ENCODE results near the gene FAM167B.
"Not testable (repeated sequence)": the region's sequence is repeated elsewhere in the genome, so short reads cannot be mapped to it uniquely, and the experiment has no call there.

The FAM167B gene

DNA sequence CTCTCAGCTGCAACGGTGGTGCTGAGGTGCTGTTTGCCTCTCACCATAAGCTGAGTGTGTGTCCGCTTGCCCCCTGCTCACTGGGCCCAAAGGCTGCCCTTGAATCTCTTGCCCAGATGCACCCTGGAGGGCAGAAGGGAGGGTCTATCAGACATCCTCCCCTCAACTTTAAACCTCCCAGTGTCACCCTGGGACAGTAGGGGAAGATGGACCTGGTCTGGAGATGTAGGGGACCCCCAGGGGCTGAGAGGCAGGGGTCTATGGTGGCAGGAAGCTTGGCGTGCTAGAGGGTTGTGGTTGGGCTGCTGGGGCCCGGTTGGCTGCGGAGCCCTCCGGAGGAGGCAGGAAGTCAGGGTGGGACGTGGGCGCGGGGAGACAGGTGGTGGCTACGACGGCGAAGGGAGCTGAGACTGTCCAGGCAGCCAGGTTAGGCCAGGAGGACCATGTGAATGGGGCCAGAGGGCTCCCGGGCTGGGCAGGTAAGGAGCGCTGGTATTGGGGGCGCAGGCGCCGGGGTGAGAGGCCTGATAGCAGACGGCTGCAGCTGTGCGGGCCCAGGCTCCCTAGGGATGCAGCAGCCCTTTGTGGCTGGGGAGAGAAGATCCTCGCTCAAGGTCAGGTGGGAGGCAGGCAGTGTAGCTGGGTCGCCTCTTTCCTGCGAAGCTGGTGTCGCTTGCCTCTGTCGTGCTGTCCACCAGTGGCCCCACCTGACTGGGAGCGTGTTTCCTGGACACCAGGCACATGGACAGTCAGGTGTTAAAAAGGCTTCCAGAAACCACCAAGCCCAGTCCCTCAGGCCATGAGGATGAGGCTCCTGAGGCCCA is 4.1 kb downstream of the FAM167B start, which contains the start of gene LCK:
Gene LCK, plus strand, starts transcription at position 373 of the 824 bp plus-strand sequence. CDS start 23,065 bp downstream, outside the sequence.
- no peak within 1 kb of the TSS for H3K27ac ChIP-seq
- TF ChIP-seq, protein P1, sequence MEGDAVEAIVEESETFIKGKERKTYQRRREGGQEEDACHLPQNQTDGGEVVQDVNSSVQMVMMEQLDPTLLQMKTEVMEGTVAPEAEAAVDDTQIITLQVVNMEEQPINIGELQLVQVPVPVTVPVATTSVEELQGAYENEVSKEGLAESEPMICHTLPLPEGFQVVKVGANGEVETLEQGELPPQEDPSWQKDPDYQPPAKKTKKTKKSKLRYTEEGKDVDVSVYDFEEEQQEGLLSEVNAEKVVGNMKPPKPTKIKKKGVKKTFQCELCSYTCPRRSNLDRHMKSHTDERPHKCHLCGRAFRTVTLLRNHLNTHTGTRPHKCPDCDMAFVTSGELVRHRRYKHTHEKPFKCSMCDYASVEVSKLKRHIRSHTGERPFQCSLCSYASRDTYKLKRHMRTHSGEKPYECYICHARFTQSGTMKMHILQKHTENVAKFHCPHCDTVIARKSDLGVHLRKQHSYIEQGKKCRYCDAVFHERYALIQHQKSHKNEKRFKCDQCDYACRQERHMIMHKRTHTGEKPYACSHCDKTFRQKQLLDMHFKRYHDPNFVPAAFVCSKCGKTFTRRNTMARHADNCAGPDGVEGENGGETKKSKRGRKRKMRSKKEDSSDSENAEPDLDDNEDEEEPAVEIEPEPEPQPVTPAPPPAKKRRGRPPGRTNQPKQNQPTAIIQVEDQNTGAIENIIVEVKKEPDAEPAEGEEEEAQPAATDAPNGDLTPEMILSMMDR (conservative IDR thresholded peaks at IDR 0.05): no peak

DNA sequence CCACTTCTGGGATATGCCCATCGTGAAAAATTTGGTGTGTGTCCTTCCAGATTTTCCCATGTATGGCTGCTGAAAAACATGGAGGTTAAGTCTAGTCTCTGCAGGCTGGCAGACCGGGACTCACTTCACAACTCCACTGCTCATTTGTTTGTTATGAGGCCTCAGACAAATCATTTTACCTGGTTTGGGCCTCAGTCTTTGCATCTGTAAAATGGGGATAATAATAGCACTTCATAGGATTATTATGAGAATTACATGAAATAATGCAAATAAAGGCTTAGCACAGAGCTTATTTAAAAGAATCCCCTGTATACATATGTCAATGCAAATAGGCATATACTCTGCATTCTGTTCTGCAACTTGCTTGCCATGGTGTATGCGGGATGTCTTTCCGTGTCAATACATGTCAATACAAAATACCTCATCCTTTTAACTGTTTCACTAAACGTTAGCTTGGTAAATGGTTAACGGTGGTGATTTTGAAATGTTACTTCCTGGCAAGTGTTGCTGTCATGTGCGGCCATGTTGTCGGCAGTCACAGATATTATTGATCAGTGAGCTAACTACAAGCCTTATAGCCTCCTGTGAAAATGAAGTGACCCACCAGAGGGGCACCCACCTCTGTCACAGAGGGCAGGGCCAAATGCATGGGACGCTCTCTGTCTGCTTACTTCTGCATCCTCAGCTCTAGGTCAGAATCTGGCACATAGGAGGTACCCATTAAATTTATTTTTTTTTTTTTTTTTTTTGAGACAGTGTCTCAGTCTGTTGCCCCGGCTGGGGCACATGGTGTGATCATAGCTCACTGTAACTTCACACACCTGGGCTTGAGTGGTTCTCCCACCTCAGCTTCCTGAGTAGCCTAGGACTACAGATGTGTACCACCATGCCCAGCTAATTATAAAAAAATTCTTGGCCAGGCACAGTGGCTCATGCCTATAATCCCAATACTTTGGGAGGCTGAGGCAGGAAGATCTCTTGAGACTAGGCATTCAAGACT is 8.3 kb downstream of the FAM167B start:
- TF ChIP-seq, protein P1 (conservative IDR thresholded peaks at IDR 0.05): no peak
- no peak overlapping the region for H3K27ac ChIP-seq

DNA sequence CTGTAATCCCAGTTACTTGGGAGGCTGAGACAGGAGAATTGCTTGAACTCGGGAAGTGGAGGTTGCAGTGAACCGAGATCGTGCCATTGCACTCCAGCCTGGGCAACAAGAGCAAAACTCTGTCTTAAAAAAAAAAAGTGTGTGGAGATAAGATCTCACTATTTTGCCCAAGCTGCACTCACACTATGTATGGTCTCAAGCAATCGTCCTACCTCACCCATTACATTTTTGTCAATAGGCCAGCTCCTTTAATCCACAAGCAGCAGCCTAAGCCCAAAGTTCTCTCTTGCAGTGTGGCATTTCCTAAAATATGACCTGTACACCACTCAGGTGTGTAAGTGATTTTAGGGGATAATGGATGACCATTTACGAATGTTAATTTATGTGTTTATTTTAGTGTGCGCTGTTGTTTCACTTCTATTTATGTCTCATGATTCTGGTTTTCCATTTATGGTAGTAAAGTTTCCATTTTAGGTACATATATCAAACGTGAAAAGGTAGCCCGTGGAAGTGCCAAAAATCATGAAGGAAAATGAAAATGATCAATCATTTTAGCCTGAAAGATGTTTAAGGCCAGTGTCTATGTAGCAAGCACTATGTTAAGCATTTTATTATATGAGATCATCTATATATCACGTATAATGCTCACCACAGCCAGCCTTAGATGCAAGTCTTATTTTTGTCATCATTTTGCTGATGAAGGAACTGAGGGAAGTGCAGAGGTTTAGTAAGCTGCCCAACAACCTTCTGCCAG is 9.6 kb downstream of the FAM167B start:
- TF ChIP-seq, protein P1 (conservative IDR thresholded peaks at IDR 0.05): no peak
- no peak overlapping the region for H3K27ac ChIP-seq

DNA sequence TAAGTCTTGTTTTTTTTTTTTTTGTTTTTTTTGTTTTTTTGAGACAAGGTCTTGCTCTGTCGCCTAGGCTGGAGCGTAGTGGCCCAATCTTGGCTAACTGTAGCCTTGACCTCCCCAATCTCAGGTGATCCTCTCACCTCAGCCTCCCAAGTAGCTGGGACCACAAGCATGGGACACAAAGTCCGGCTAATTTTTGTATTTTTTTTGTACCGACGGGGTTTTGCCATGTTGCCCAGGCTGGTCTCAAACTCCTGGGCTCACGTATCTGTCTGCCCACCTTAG is 10.1 kb downstream of the FAM167B start:
- TF ChIP-seq, protein P1 (conservative IDR thresholded peaks at IDR 0.05): no peak
- no peak overlapping the region for H3K27ac ChIP-seq

DNA sequence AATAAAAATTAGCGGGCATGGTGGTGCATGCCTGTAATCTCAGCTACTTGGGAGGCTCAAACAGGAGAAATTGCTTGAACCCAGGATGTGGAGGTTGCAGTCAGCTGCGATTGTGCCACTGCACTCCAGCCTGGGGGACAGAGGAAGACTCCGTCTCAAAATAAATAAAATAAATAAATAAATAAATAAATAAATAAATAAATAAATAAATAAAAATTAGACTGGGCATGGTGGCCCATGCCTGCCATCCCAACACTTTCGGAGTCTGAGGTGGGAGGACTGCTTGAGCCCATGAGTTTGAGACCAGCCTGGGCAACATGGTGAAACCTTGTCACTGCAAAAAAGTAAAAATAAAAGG is 16.2 kb downstream of the FAM167B start:
- not testable (repeated sequence) for H3K27ac ChIP-seq

DNA sequence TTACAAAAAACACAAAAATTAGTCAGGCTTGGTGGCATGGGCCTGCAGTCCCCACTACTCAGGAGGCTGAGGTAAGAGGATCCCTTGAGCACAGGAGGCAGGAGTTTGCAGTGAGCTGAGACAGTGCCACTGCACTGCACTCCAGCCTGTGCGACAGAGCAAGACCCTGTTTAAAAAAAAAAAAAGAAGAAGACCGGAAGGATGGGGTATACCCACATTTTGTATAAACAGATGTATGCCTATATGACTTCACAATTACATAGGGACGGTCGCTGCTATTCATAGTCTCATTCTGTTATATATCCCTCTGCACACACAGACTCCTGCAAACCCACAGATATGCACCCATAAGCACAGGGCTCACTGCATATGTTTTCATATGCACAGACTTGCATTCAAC is 16.7 kb downstream of the FAM167B start:
- no peak overlapping the region for H3K27ac ChIP-seq
- TF ChIP-seq, protein P1 (conservative IDR thresholded peaks at IDR 0.05): no peak

DNA sequence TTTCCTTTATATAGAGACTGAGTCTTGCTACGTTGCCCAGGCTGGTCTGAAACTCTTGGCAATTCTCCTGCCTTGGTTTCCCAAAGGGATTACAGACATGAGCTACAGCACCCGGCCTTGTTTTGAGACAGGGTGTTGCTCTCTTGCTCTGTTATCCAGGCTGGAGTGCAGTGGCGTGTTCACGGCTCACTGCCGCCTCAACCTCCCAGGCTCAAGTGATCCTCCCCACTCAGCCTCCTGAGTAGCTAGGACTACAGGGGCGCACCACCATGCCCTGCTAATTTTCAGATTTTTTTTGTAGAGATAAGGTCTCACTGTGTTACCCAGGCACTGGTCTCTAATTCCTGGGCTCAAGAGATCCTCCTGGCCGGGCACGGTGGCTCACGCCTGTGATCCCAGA is 18.8 kb downstream of the FAM167B start:
- TF ChIP-seq, protein P1 (conservative IDR thresholded peaks at IDR 0.05): no peak
- H3K27ac ChIP-seq: no peak overlapping the region
